Omental fat pad (tissue), 4 donors: ENCODE data around the gene P2RX5. TPM values are rescaled to one million over a fixed set of nuclear protein-coding genes. Genes with fewer than 3 reads are reported as not detected.
"Not testable (repeated sequence)": the region's sequence is repeated elsewhere in the genome, so short reads cannot be mapped to it uniquely, and the experiment has no call there.

ENCODE experiments used
- ATAC-seq: fragments of 150-250 bp; one replicate; pipeline ENCODE4 v1.9.1; 2016; ENCODE audit warnings: mild to moderate bottlenecking, moderate library complexity; ENCODE audit not compliant: low FRiP score
- DNase-seq: peaks from one replicate; pipeline ENCODE4 v3.0.0-alpha.2; 2019; ENCODE audit warnings: low spot score
- CTCF ChIP-seq, 3 donors: fragments of 450-650 bp; IDR thresholded peaks; one replicate each; pipeline ENCODE4 v1.5.1; 2016 to 2017; ENCODE audit warnings: antibody characterized with exemption in 3 of 3, mild to moderate bottlenecking in 3 of 3, moderate library complexity in 2 of 3
- total RNA-seq, 4 donors: library from RNA; depleted of rRNA; stranded (reverse); fragments of >200 nt; gene quantifications; one replicate each; pipeline ENCODE4 v1.1.0, GENCODE V29; 2016

Gene P2RX5
- total RNA-seq, 4 donors from 2014 or later: 0.84 to 2.4 (median 0.94) TPM

- no peak for DNase-seq
- TF ChIP-seq CTCF (IDR thresholded peaks at IDR 0.05): no peak
- no peak for ATAC-seq
Observed at GRCh38 chr17:3735515-3735914, 39.6 kb upstream of the P2RX5 start.

- not testable (repeated sequence) for DNase-seq, ATAC-seq
Observed at GRCh38 chr17:3734911-3735276, 38.9 kb upstream of the P2RX5 start.

- no peak for DNase-seq
- TF ChIP-seq CTCF (IDR thresholded peaks at IDR 0.05): no peak
- no peak for ATAC-seq
Observed at GRCh38 chr17:3732210-3732621, 36.3 kb upstream of the P2RX5 start.

- no peak for TF ChIP-seq CTCF (IDR thresholded peaks at IDR 0.05)
- ATAC-seq (no peak), DNase-seq (no peak)
Observed at GRCh38 chr17:3730881-3731429, 35.0 kb upstream of the P2RX5 start.

GRCh38 chr17:3729881-3730280 is 33.9 kb upstream of the P2RX5 start:
- DNase-seq (no peak), ATAC-seq (no peak)
- TF ChIP-seq CTCF (IDR thresholded peaks at IDR 0.05): no peak

GRCh38 chr17:3728099-3728498 is 32.1 kb upstream of the P2RX5 start:
- DNase-seq, ATAC-seq: not testable (repeated sequence)

GRCh38 chr17:3727041-3727440 is 31.1 kb upstream of the P2RX5 start:
- no peak for TF ChIP-seq CTCF (IDR thresholded peaks at IDR 0.05)
- DNase-seq (no peak), ATAC-seq (no peak)

GRCh38 chr17:3724378-3725077 is 28.6 kb upstream of the P2RX5 start:
- DNase-seq (no peak), ATAC-seq (no peak)
- TF ChIP-seq CTCF (IDR thresholded peaks at IDR 0.05): no peak
